HL-60 (cell line): ENCODE measurements around the gene DLX1.

Experiments
- DNase-seq, 2 experiments: peaks; one replicate each; pipeline ENCODE4 v3.0.0-alpha.2; 2010 to 2020; ENCODE audit warnings: low read depth in 1 of 2, low spot score in 1 of 2
- H3K27ac ChIP-seq: fragments of 250-450 bp; sonication (Bioruptor Pico); replicated peaks from 2 replicates; pipeline ENCODE4 v1.5.1; 2020; ENCODE audit warnings: mild to moderate bottlenecking, moderate library complexity
- H3K27me3 ChIP-seq: fragments of 250-450 bp; sonication (Bioruptor Pico); 2 replicates; pipeline ENCODE4 v1.5.1; 2021; ENCODE audit warnings: mild to moderate bottlenecking, moderate library complexity; ENCODE audit not compliant: insufficient read depth, poor library complexity, severe bottlenecking
- H3K4me3 ChIP-seq: replicated peaks from 2 replicates; pipeline ENCODE4 v1.5.1; 2011; ENCODE audit warnings: mild to moderate bottlenecking, control low read depth, low read length; ENCODE audit not compliant: insufficient read depth
- CTCF ChIP-seq: IDR thresholded peaks from one replicate; pipeline ENCODE4 v1.5.1; 2011; ENCODE audit warnings: low read length, control low read depth, inconsistent platforms; ENCODE audit not compliant: insufficient read depth
- GABPA ChIP-seq: IDR thresholded peaks from 2 replicates; pipeline ENCODE4 v1.6.1; 2012; ENCODE audit warnings: low read depth
- POLR2AphosphoS5 ChIP-seq: IDR thresholded peaks from 2 replicates; pipeline ENCODE4 v1.6.1; 2012; ENCODE audit warnings: low read depth
- REST ChIP-seq: IDR thresholded peaks from 2 replicates; pipeline ENCODE4 v1.6.1; 2012; ENCODE audit warnings: low read depth; ENCODE audit not compliant: insufficient replicate concordance
- SPI1 ChIP-seq: IDR thresholded peaks from 2 replicates; pipeline ENCODE4 v1.6.1; 2012; ENCODE audit warnings: low read depth, mild to moderate bottlenecking, borderline replicate concordance

Gene DLX1

GRCh38 chr2:172089633-172090032 is 4.3 kb downstream of the DLX1 start:
- peaks cover 78% of the 10 kb centered on the region for H3K27me3 ChIP-seq
- H3K27ac ChIP-seq: no peak overlapping the region

DNA sequence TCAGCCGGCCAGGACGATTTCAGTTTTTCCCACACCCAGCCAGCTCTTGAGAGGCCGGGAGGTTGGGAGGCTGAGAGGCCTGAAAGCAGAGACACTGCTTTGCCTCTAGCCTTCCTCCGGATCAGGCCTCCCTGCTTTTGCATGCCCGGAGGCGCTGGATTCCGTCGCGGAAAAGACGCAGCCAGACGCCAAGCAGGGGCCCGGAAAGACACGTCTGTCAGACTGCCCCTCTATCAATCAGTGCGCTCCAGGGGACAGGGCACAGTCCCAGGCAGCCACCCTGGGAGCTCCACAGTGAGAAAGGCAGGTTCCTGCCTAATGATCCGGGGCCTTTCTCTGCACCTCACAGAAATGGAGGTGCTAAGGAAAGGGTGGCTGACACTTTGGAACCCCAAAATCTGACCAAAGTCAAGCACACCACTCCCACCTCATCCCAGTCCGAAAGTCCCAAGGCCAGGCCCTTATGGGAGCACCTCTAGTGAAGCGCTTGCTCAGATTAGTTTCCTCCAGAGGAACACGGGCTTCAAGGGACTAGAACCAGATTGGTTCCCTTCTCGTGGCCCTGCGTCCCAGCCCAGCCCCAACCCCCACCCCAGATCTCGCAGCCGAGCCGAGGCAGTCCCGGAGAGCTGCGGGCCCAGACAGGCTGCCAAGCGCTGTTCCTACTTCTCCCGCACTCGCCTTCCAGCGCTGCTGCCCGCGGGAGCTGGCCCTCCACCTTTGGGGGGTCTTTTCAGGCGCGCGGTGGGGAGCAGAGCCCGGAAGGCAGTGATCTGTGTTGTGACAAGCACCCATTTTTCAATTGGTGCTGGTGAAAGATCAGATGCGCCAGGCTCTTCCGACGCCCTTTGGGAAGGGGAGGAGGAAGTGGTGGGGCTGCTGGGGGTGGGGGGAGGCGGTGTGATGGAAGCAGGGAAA is 5.0 kb downstream of the DLX1 start:
- TF ChIP-seq POLR2AphosphoS5 (no peak), REST (no peak), CTCF (no peak), SPI1 (no peak), GABPA (no peak)
- Histone ChIP-seq H3K4me3 (no peak overlapping the region), H3K27ac (no peak overlapping the region), H3K27me3 (peaks cover 83% of the 10 kb centered on the region)
- no peak for DNase-seq

More at GRCh38 chr2:172089633-172090032, 4.3 kb downstream of the DLX1 start:
- no peak for DNase-seq
- TF ChIP-seq POLR2AphosphoS5 (no peak), CTCF (no peak), REST (no peak)
- H3K4me3 ChIP-seq: no peak overlapping the region

DNA sequence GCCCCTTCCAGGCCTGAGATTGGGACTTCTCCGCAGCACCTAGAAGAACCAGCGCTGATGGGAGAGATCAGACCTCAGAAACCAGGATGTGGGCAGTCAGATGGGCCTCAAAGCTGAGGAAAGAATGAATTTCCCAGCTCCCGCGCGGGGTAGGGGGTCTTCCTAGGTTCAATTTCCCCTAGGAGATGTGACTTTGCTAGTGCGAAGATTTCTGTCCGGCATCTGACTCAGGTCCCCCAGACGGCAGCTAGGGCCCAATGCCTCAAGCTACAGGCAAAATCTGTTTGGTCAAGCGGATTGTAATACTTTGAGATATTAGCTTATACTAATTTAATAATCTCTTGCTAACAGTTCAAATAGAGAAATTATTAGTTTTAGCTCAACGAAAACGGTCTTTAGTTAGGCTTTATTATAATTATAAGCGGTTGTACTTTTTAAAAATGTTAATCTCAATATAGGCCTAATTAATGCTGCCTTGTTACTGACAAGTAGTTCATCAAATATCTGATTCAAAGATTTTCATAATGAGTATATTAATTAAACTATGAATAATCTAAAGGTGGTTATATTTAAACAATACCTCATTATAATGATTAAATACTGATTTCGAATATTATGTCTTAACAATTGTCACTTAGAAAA is 5.8 kb downstream of the DLX1 start:
- Histone ChIP-seq H3K27me3 (peaks cover 85% of the 10 kb centered on the region), H3K4me3 (no peak overlapping the region), H3K27ac (no peak overlapping the region)
- DNase-seq: no peak
- no peak for TF ChIP-seq POLR2AphosphoS5
- no peak for TF ChIP-seq SPI1

DNA sequence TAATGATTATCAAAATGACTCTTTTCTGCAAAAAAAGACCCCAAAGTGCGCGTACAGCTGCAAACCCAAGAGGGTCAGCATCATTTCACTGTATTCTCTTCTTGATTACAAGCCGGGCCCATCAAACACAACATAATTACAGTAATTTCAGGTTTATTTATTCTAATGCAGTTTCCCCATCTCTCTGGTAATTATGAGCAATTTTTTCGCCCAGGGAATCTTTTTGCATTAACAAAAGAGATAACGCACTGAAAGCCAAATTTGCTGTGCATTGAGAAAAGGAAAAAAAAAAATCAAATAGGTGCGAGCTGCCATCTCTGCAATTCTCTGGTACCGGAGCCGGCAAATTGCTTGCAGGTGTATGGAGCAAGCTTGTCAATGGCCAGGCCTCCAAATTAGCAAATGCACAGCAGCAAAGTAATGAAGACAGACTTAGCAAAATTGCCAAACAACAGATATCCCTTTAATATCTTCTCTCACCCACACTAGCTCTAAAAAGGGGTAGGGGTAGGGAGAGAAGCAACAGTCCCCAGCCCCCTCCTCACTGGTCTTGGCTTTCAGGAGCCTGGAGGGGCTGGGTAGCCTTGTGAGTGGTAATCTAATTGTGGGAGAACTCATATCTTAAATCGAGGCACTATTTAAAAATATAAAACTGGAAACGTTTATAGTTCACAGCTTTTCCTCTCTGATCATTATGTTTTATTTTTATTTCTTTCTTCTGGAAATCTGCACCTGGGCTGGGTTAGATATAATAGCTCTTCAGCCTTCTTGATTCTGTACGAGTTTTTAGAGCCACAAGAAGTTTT is 6.7 kb downstream of the DLX1 start:
- Histone ChIP-seq H3K27ac (no peak overlapping the region), H3K4me3 (no peak overlapping the region), H3K27me3 (peaks cover 86% of the 10 kb centered on the region)
- TF ChIP-seq REST (no peak), CTCF (no peak), POLR2AphosphoS5 (no peak), GABPA (no peak), SPI1 (no peak)
- no peak for DNase-seq
